ENCODE data around the gene HES5.

- TF ChIP-seq EZH2 (IDR thresholded peaks at IDR 0.05; ENCODE audit: low read length, missing control alignments) (no peak), CTCF (conservative IDR thresholded peaks at IDR 0.05 in 1 of 2, IDR thresholded peaks at IDR 0.05 in 1 of 2; ENCODE audit: low read depth in 1 of 2, low read length in 2 of 2) (no peak)
Observed at GRCh38 chr1:2528016-2528415, 2.0 kb downstream of the HES5 start.

Measured in fibroblast of lung (primary cell).